GM18502 (cell line): ENCODE results near the gene RPGRIP1L.

Source experiments
- ATAC-seq: cut with Tn5 transposase; IDR thresholded peaks from one replicate; pipeline ENCODE4 v1.9.1; 2021; ENCODE audit warnings: mild to moderate bottlenecking; ENCODE audit not compliant: unreplicated experiment, poor library complexity

The RPGRIP1L gene

DNA sequence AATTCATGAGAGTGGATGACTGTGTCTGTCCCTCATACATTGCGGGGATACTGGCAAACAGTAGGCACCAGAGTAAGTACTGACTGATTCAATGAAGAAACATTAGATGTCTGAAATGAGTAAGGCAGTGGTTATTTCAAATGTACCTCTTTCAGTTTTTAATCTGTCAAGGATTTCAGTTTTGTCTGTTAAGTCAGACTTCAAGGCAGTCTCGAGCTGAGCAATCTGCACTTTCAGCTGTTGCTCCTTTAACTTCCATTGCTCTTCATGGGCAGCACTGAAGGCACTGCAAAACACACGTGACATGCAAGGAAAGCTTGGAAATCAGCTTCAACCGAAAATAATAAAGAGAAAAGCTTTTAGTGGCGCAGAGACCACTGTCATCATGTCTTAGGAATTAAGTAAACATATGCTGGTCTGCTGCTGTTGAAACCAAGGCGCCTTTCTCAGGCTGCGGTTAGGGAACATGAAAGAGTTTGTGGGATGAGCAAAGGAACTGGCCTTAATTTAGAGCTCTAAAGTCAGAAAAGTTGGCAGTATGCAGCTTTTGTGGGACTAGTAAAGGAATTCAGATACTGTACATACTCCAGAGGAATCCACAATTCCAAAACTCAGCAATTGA, 38.8 kb downstream of the RPGRIP1L start:
- peak; percentile 63 for ATAC-seq

DNA sequence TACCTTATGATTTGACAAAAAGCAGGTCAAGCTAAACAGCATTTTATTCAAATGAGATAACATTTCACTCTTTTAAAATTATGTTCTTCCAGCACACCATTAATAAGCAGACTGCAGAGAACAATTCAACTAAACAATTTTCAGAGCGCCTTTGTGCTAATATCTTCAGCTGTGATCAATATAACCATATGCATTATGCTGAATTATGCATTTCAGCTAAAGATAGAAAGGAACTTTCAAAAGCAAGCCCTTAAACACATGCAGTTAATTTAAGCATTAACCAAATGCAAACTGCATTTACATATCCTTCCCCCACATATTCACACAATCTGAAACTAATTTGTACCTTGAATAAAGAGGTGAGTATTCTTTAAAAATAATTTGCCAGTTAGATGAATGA, 41.6 kb downstream of the RPGRIP1L start:
- ATAC-seq, result no peak

- no peak for ATAC-seq
Measured at GRCh38 chr16:53654946-53655345, 48.7 kb downstream of the RPGRIP1L start.

DNA sequence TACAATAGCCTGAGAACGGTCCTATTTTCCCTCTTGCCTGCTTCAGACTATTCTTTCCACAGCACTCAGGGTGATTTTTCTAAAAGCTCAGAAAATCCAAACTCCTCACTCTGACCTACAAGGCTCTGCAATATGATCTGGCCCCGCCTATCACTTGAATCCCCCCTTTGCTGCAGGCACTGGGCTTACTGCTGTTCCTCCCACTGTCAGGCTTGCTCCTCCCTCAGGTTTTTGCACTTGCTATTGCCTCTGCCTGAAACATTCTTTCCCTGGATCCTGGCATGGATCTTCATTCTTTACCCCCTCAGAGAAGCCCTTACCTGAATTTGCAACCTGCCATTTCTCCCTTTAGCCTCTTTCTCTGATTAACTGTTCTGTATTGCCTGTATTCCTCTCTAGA, 52.3 kb downstream of the RPGRIP1L start:
- no peak for ATAC-seq

DNA sequence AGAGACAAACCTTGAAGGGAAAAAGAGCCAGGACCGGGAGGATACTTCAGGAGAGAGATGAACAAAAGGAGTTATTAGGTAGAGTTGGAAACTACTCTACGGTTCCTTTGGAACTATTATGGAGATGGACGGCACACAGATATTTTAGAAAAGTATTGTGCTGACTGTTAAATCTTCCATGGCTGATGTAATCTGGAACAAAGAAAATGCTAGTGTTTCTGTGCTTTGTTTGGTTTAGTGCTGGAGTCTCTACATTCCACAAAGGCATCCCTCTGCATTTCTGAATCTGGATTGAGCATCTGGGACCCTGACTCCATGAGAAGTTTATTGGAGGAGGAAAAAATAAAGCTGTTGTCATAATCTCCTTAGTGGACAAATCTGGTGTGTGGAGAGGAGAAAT, 57.2 kb downstream of the RPGRIP1L start:
- no peak for ATAC-seq

- ATAC-seq, result no peak
Measured at GRCh38 chr16:53643474-53643873, 60.2 kb downstream of the RPGRIP1L start.

DNA sequence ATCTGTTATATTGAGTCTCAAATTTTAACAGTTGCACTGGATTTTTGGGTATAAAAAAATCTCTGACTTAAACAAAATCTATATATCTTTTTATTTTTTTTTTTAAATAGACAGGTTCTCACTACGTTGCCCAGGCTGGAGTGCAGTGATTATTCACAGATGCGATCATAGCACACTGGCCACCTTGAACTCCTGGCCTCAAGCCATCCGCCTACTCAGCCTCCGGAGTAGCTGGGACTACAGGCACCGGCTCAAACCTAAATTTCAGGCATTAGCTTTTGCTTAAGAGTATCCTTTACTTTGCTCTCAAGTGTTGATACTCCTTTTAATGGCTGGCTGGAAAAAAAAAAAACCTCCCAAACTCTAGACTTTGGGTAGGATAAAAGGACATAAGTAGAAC, 61.6 kb downstream of the RPGRIP1L start:
- no peak for ATAC-seq

DNA sequence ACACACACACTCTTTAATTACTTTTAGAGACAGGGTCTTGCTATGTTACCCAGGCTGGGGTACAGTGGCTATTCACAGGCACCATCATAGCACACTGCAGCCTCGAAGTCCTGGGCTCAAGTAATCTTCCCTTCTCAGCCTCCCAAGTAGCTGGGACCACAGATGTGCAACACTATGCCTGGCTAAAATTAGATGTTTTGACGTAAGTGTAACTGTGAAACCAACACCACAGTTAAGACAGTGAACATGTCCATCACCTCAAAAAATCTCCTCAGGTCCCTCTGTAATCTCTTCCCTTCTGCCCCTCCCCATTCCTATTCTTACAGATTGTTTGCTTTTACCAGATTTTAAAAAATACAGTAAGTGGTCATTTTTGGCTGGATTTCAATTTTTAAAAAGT, 66.7 kb downstream of the RPGRIP1L start:
- ATAC-seq, result no peak

GRCh38 chr16:53632526-53632925, 71.1 kb downstream of the RPGRIP1L start:
- no peak for ATAC-seq

GRCh38 chr16:53631236-53632025, 72.2 kb downstream of the RPGRIP1L start:
- ATAC-seq, result no peak

DNA sequence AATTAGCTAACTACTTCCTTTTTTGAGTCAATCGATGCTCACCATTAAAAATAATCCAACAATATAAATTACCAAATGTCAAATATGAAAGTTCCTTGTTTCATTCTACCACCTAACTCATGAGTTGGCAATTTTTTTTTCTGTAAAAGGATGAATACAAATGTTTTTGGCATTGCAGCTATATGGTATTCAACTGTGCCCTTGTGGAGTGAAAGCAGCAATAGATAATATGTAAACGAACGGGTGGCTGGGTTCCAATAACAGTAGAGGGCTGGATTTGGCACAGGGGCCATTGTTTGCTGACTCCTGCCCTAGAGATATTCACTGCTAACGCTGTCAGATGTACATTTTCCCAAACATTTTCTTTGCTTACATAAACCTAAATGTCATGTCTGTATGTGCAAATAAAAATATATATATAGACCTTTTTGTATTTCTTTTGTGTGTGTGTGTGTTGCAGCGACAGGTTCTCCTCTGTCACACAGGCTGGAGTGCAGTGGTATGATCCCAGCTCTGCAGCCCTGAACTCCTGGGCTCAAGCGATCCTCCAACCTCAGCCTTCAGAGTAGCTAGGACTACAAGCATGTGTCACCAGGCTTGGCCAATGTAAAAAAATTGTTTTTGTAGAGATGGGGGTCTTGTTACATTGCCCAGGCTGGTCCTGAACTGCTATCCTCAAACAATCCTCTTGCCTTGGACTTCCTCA, 73.9 kb downstream of the RPGRIP1L start:
- no peak for ATAC-seq

- no peak for ATAC-seq
Measured at GRCh38 chr16:53629151-53629550, 74.5 kb downstream of the RPGRIP1L start.

GRCh38 chr16:53626811-53627210, 76.8 kb downstream of the RPGRIP1L start:
- ATAC-seq, result no peak

DNA sequence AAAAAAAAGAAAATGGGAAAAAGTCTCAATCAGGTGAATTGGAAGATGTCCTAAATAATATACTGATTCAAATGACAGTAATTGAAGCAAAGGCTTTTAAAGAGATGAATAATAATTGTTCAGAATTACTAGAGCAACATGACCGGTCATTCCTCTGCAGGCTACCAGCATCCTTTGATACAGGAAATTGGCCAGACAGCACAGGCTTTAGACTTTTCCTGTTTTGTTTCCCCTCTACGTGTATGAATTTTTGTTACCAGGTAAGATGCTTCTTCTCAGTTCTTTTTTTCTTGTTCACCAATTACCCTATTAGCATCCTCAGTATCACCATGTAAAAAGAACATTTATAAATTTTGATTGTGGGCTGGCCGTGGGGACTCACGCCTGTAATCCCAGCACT, 77.5 kb downstream of the RPGRIP1L start:
- no peak for ATAC-seq

- no peak for ATAC-seq
Measured at GRCh38 chr16:53625221-53625620, 78.4 kb downstream of the RPGRIP1L start.

- no peak for ATAC-seq
Measured at GRCh38 chr16:53622315-53622714, 81.3 kb downstream of the RPGRIP1L start.

DNA sequence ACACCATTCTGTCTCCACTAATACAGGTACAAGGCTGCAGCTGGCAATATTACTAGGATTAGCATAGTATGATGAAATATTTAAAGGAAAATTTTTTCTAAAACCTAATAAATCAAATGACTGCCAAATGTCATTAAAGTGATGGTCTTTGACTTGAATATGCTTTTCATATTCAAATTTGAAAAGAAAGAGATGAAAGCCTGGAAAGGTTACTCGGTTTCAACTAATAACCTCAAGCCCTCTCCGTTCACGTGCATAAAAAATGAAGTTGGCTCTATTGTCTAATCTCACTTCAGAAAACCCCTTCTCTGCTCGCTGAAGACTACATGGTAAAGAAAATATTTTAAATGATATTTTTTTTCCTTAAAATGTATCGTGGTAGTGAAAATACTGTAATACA, 83.2 kb downstream of the RPGRIP1L start:
- ATAC-seq, result no peak

GRCh38 chr16:53619235-53619634, 84.4 kb downstream of the RPGRIP1L start:
- ATAC-seq, result no peak

DNA sequence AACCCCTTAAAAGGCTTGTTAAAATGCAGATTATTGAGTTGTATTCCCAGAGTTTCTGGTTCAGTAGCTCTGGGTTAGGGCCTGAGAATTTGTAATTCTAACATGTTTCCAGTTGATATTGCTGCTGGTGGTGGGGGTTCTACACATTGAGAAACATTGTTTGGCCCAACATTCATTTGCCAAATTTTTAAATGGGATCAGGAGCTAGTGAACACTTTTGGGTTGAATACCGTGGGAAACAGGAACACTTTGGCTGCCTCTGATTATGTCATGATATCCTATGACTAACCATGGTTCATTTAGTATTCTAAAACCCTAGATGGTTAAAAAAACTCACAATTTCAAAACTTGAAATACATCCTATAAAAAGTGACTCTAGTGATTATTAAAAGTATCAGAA, 89.3 kb downstream of the RPGRIP1L start:
- no peak for ATAC-seq

- no peak for ATAC-seq
Measured at GRCh38 chr16:53612003-53612402, 91.7 kb downstream of the RPGRIP1L start.

GRCh38 chr16:53611179-53611696, 92.4 kb downstream of the RPGRIP1L start:
- ATAC-seq, result no peak
